Spleen (tissue), 11 donors: ENCODE measurements around the gene NUAK2. TPM values are rescaled to one million over a fixed set of nuclear protein-coding genes. Genes with fewer than 3 reads are reported as not detected.
A peak's percentile ranks its signal among the peaks of the same experiment; 100 is the strongest.
"Not testable (repeated sequence)": the region's sequence is repeated elsewhere in the genome, so short reads cannot be mapped to it uniquely, and the experiment has no call there.

ENCODE experiments used
- DNase-seq: peaks from one replicate; pipeline ENCODE4 v3.0.0-alpha.2; 2020
- H3K27ac ChIP-seq, 8 donors: fragments of 200-600 bp; sonication (generic) in 7 of 8; 1 replicate in 4 of 8; 2 replicates in 4 of 8; pipeline versions ENCODE4 v1.5.0 to v1.8.0; 2016 to 2021; ENCODE audit warnings: inconsistent platforms in 4 of 8, mild to moderate bottlenecking in 4 of 8, moderate library complexity in 1 of 8
- H3K27me3 ChIP-seq, 7 donors: fragments of 200-600 bp; sonication (generic) in 6 of 7; replicated peaks in 1 of 7; 1 replicate in 4 of 7; 2 replicates in 3 of 7; pipeline versions ENCODE4 v1.5.0 to v1.8.0; 2016 to 2021; ENCODE audit warnings: inconsistent platforms in 3 of 7, mild to moderate bottlenecking in 1 of 7
- H3K36me3 ChIP-seq, 6 donors: fragments of 200-600 bp; sonication (generic) in 5 of 6; 1 replicate in 4 of 6; 2 replicates in 2 of 6; pipeline versions ENCODE4 v1.5.0 to v1.8.0; 2016 to 2021; ENCODE audit warnings: inconsistent platforms in 2 of 6
- H3K4me1 ChIP-seq, 6 donors: fragments of 200-600 bp; sonication (generic) in 5 of 6; 1 replicate in 3 of 6; 2 replicates in 3 of 6; pipeline versions ENCODE4 v1.5.0 to v1.8.0; 2016 to 2021; ENCODE audit warnings: inconsistent platforms in 3 of 6
- H3K4me3 ChIP-seq, 8 donors: fragments of 200-600 bp; sonication (generic) in 7 of 8; 1 replicate in 4 of 8; 2 replicates in 4 of 8; pipeline versions ENCODE4 v1.5.0 to v1.8.0; 2016 to 2021; ENCODE audit warnings: inconsistent platforms in 4 of 8, mild to moderate bottlenecking in 4 of 8, moderate library complexity in 2 of 8
- H3K9me3 ChIP-seq, 8 donors: fragments of 200-600 bp; sonication (generic) in 7 of 8; 1 replicate in 4 of 8; 2 replicates in 4 of 8; pipeline versions ENCODE4 v1.5.0 to v1.8.0; 2016 to 2021; ENCODE audit warnings: inconsistent platforms in 4 of 8
- POLR2A ChIP-seq, 3 donors: fragments of 450-650 bp; IDR thresholded peaks; one replicate each; pipeline ENCODE4 v1.5.1; 2017; ENCODE audit warnings: antibody characterized with exemption in 3 of 3, mild to moderate bottlenecking in 1 of 3
- POLR2AphosphoS5 ChIP-seq, 3 donors: sonication (generic); formaldehyde crosslinking; IDR thresholded peaks; one replicate each; pipeline ENCODE4 v1.5.1; 2017; ENCODE audit warnings: antibody characterized with exemption in 3 of 3
- WGBS, 5 donors: extraction: QIAGEN DNeasy Blood & Tissue Kit in 3 of 5; methylation state at CpG; one replicate each; pipeline versions ENCODE4 v1.1.5 to v1.1.7; 2013 to 2018; 5-methylcytosine and 5-hydroxymethylcytosine counted together
- intact Hi-C: fragments of 100-400 bp; cut with DNase I; formaldehyde crosslinking; loops from one replicate; pipeline ENCODE4 v1.15.0; 2023; ENCODE audit warnings: low total_unique reads
- polyA plus RNA-seq, 3 donors: library from polyadenylated mRNA; stranded (reverse); fragments of 200-250 nt; gene quantifications; one replicate each; pipeline ENCODE4 v1.2.1, GENCODE V29; 2013
- total RNA-seq, 7 donors: library from RNA; depleted of rRNA in 3 of 7; stranded (reverse); fragments of >200 nt in 3 of 7; fragmentation: NEBNext Ultra II Directional in 4 of 7; extraction: Animal tissue kit (Norgen Biotek cat#: 25700) in 4 of 7; gene quantifications; one replicate each; pipeline versions ENCODE4 v1.1.0 to v1.2.1, GENCODE V29; 2016 to 2021
- TF ChIP-seq, protein P1 (sequence below), 11 experiments: fragments of 200-600 bp in 7 of 11; fragments of 450-650 bp in 4 of 11; sonication (generic) in 4 of 11; IDR thresholded peaks in 8 of 11; conservative IDR thresholded peaks in 3 of 11; 1 replicate in 7 of 11; 2 replicates in 4 of 11; pipeline versions ENCODE4 v1.4.0 to v1.8.0; 2016 to 2021; ENCODE audit warnings: antibody characterized with exemption in 11 of 11, inconsistent platforms in 4 of 11, mild to moderate bottlenecking in 1 of 11
- donor health status: healthy with polysubstance abuse.
- donor health status: DM: no; HTN: no; CAD: no; lungs with moderate emphysema.
- donor health status: DM: no; HTN: no; CAD: no.
- donor health status: Bipolar disorder and iron deficiency.
- donor health status: healthy.
- donor health status: DM: no; HTN: no; CAD: no.
- donor health status: DM: yes; HTN: yes; CAD: no.

Gene NUAK2
- total and polyA plus RNA-seq, 10 donors, result 5.7 to 32.7 (median 19.1) TPM

DNA sequence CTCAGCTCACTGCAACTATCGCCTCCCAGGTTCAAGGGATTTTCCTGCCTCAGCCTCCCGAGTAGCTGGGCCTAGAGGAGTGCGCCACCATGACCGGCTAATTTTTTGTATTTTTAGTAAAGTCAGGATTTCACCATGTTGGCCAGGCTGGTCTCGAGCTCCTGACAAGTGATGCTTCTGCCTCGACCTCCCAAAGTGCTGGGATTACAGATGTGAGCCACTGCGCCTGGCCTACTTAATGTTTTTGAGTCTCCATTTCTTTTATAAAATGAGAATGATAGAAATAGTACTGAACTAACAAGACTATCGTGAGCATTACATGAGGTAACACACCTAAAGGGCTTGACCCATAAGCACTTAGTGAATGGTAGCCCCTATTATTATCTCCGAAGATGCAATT is 21.4 kb downstream of the NUAK2 start:
- no peak overlapping the region for H3K4me3 ChIP-seq
- intact Hi-C loops, result no loop called here
- H3K27ac ChIP-seq, result peak overlapping the region in 5 of 8 donors; percentile 33 to 66 (median 63)
- H3K9me3 ChIP-seq, result no peaks in the 10 kb centered on the region
- WGBS, 5 donors, result 80 to 91% (median 83%) methylated on average over 9 of the region's 9 CpGs
- peaks cover 5 to 40% (median 35%) of the 10 kb centered on the region in 6 donors for H3K36me3 ChIP-seq
- peaks cover 10 to 82% (median 36%) of the 10 kb centered on the region in 6 donors for H3K4me1 ChIP-seq
- DNase-seq, result no peak
- no peak for TF ChIP-seq POLR2A (IDR thresholded peaks at IDR 0.05)
- TF ChIP-seq, protein P1, sequence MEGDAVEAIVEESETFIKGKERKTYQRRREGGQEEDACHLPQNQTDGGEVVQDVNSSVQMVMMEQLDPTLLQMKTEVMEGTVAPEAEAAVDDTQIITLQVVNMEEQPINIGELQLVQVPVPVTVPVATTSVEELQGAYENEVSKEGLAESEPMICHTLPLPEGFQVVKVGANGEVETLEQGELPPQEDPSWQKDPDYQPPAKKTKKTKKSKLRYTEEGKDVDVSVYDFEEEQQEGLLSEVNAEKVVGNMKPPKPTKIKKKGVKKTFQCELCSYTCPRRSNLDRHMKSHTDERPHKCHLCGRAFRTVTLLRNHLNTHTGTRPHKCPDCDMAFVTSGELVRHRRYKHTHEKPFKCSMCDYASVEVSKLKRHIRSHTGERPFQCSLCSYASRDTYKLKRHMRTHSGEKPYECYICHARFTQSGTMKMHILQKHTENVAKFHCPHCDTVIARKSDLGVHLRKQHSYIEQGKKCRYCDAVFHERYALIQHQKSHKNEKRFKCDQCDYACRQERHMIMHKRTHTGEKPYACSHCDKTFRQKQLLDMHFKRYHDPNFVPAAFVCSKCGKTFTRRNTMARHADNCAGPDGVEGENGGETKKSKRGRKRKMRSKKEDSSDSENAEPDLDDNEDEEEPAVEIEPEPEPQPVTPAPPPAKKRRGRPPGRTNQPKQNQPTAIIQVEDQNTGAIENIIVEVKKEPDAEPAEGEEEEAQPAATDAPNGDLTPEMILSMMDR (IDR thresholded peaks at IDR 0.05 in 8 of 11, conservative IDR thresholded peaks at IDR 0.05 in 3 of 11), result no peak
- no peak for TF ChIP-seq POLR2AphosphoS5 (IDR thresholded peaks at IDR 0.05)
- no peaks in the 10 kb centered on the region for H3K27me3 ChIP-seq

DNA sequence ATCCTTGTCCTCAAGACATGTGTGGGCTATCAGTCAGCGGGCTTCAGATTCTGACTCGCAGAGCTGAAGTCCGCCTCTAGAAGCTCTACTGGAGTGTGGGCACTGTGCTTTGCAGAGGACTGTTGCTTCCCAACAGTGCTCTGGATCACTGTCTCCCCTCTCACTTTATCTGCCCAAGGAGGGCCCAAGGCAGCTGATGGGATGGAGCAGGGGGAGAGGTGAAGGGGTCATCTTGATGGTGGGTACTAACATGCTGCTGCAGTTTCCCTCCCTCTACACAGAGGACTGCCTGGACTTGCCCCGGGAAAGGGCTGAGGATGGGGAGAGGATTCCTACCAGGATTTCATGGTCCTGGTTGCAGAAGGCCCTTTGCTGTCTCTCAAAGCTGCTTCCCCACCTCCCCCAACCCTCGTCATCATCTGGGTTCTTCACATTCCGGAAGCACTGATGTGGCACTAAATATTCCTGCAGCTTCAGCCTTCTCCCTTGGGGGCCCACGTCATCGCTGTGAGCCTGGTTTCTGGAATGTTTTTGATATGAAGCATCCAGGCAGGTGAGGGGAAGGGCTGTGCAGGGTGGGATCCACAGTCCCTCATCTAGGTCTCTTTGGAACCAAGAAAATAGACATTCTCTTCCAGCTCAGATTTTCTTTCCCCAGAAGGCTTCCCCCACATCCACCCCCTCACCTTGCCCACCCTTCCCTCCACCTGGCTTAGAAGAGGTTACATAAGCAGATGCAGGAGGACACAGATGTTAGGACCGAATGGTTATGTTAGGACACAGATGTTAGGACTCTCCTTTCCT is 23.2 kb downstream of the NUAK2 start:
- peaks cover 4 to 23% (median 17%) of the 10 kb centered on the region in 6 donors for H3K36me3 ChIP-seq
- peaks cover 18 to 98% (median 50%) of the 10 kb centered on the region in 6 donors for H3K4me1 ChIP-seq
- 78 to 85% (median 81%) methylated on average over 9 of the region's 9 CpGs for WGBS, 5 donors
- intact Hi-C loops, result no loop called here
- no peak overlapping the region for H3K4me3 ChIP-seq
- no peaks in the 10 kb centered on the region for H3K9me3 ChIP-seq
- TF ChIP-seq, protein P1 (IDR thresholded peaks at IDR 0.05 in 8 of 11, conservative IDR thresholded peaks at IDR 0.05 in 3 of 11), result no peak
- no peak for TF ChIP-seq POLR2AphosphoS5 (IDR thresholded peaks at IDR 0.05)
- TF ChIP-seq POLR2A (IDR thresholded peaks at IDR 0.05), result no peak
- H3K27ac ChIP-seq, result peak overlapping the region in 5 of 8 donors; percentile 16 to 65 (median 52)
- DNase-seq, result no peak
- H3K27me3 ChIP-seq, result no peaks in the 10 kb centered on the region

DNA sequence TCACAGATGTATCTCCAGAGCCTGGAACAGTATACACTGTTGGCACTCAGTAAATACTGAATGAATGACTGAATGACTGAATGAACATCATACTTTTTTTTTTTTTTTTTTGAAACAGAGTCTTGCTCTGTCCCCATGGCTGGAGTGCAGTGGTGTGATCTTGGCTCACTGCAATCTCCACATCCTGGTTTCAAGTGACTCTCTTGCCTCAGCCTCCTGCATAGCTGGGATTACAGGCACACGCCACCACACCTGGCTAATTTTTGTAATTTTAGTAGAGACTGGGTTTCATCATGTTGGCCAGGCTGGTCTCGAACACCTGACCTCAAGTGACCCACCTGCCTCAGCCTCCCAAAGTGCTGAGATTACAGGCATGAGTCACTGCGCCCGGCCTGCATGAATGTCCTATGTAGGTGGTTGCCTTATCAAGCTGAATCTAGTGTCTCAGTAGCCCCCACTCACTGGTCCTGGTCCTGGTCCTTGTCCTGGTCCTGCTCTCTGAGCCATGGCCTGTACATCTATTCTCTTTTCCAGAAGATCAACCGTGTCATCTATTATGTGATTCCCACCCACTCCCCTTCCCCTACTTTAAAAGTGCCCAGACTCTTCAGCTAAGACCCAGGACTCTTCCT is 23.9 kb downstream of the NUAK2 start:
- H3K27me3 ChIP-seq, intact Hi-C loops, H3K4me3 ChIP-seq, DNase-seq, H3K9me3 ChIP-seq: not testable (repeated sequence)
- Histone ChIP-seq H3K27ac (peak overlapping the region in 6 of 8 donors; percentile 9 to 65 (median 47)), H3K36me3 (peaks cover 0 to 15% (median 10%) of the 10 kb centered on the region in 6 donors), H3K4me1 (peaks cover 18 to 99% (median 46%) of the 10 kb centered on the region in 6 donors)
- 88 to 97% (median 92%) methylated on average over 5 of the region's 5 CpGs for WGBS, 5 donors

DNA sequence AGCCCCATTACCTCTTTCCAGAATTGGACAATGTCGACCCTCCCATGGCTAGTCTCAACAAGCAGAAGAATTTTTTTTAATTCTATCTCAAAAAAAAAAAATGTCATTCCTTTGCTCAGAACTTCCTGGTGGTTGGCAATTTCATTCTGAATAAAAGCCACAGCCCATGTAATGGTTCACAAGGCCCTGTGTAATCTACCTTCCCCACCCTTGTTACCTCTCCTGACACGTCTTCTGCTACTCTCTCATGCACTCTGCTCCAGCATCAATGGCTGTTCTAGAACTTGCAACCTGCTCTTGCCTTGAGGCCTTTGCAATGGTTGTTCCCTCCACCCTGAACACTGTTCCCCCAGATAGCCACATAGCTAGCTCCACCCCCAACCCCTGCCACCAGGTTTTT is 25.4 kb downstream of the NUAK2 start:
- Histone ChIP-seq H3K4me1 (peaks cover 18 to 99% (median 43%) of the 10 kb centered on the region in 6 donors), H3K9me3 (no peaks in the 10 kb centered on the region), H3K27me3 (no peaks in the 10 kb centered on the region), H3K4me3 (no peak overlapping the region), H3K36me3 (peaks cover 0 to under 1% (median 0%) of the 10 kb centered on the region in 6 donors), H3K27ac (peak overlapping the region in 2 of 8 donors; percentile 64 to 72)
- TF ChIP-seq, protein P1 (IDR thresholded peaks at IDR 0.05 in 8 of 11, conservative IDR thresholded peaks at IDR 0.05 in 3 of 11), result no peak
- no peak for TF ChIP-seq POLR2A (IDR thresholded peaks at IDR 0.05)
- no peak for TF ChIP-seq POLR2AphosphoS5 (IDR thresholded peaks at IDR 0.05)
- no peak for DNase-seq
- intact Hi-C loops, result no loop called here
- 70 to 82% (median 77%) methylated on average over 2 of the region's 2 CpGs for WGBS, 5 donors
